Activated T-cell treated with anti-CD3 and anti-CD28 coated beads for 48 hours (primary cell): ENCODE results near the gene BASP1.
"Not testable (repeated sequence)": the region's sequence is repeated elsewhere in the genome, so short reads cannot be mapped to it uniquely, and the experiment has no call there.

Experiments
- DNase-seq: peaks from one replicate; pipeline ENCODE4 v3.0.0-alpha.2; 2020; ENCODE audit warnings: low read depth

BASP1 gene

DNA sequence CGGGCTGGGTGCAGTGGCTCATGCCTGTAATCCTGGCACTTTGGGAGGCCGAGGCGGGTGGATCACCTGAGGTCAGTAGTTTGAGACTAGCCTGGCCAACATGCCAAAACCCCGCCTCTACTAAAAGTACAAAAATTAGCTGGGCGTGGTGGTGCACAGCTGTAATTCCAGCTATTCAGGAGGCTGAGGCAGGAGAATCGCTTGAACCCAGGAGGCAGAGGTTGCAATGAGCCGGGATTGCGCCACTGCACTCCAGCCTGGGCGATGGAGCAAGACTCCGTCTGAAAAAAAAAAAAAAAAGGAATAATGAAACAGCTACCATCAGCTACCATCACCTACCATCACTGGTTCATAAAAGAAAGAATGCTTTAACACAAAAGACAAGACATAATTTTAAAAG lies 25.9 kb upstream of the BASP1 start:
- not testable (repeated sequence) for DNase-seq

DNA sequence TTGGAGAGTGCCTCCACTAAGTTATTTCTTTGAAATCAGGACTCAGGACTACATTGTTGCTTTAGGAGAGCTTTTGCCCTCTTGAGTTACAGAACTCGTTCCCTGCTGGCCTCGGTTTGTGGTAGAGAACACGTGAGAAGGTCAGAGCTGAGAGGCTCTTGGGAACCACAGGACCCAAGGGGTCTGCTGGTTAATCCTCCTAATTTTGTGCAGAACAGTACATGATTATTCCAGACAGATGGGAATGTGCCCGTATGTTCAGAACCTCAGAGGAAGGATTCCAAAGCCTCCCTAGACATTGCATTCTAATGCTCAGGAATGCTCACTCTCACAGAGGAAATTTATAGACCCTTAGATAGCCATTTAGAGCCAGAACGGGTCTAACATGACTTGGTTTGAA lies 25.2 kb upstream of the BASP1 start:
- no peak for DNase-seq

DNA sequence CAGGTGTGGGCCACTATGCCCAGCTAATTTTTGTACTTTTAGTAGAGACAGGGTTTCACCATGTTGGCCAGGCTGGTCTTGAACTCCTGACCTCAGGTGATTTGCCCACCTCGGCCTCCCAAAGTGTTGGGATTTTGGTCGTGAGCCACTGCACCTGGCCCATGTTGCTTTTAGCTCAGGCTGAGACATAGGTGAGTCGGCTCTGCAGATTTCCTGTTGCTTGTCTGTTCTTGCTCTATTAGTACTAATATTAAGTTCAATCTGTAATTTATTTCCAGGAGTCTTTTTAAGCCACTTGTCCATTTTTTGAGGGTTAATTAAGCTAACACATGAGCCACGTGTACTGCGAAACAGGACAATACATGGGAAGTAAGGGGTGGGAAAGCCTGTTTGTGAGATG lies 21.4 kb upstream of the BASP1 start:
- no peak for DNase-seq

DNA sequence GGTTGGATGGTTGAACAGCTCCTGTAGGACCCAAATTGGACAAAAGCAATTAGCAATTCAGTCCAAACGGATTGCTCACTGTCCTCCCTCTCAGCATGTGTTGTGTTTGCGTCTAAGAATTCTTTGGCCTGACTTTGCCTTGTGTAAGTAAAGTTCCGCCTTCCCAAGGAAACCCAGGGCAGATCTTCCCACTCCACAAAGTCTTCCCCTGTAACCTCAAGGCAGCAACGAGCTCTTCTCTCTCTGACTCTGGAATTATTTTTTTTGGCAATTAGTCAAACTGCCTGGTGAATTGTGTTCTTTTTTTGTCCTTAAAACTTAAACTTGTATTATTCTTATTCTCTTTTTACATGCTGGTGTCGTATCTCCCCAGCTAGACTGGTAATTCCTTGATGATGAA lies 20.7 kb upstream of the BASP1 start:
- DNase-seq: no peak

DNA sequence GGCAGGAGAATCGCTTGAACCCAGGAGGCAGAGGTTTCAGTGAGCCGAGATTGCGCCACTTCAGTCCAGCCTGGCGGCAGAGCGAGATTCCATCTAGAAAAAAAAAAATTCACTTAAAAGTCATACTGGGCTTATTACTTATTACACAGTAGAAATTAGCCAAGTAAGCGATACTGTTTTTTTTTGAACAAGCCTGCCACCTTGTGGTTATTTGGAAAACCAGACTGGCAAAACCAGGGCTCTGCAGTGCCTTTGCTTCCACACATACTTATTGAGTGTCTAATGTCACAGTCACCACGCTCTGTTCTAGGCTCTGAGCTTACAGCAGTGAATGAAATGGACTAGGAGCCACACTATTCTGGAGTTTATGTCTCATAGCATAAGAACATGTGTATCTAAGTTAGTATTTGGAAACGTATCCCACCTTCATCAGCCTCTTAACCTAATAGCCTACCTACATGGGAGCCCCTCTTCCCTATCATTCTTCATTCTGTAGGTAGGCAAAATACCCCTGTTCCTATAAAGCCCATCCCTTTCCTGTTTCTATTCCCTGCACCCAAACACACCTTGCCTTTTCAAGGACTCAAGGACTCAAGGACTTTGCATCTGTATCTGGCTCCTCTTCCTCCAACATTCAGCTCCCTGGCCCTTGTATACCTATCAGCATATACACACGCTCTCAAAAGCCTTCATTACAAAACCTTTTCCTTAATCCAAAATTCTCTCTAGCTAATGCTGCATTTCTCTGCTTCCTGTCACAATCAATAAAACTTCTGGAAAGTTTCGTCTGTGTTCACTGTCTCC lies 13.9 kb upstream of the BASP1 start:
- DNase-seq: no peak

DNA sequence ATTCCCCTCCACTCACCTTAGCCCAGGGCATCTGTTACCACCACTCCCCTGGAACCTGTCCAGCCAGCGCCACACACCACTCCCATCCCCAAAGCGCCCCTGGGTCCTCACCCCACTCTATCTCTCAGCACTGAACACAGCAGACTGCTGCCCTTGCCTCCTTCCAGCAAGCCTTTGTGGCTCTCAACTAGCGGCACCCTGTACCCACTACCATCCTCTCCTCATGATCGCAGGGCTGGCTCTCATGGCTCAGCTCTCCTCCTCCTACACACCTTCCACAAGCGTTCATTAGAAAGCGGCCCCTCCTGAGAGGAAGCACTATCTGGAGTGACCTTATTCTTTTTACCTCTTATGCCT lies 13.3 kb upstream of the BASP1 start:
- no peak for DNase-seq

DNA sequence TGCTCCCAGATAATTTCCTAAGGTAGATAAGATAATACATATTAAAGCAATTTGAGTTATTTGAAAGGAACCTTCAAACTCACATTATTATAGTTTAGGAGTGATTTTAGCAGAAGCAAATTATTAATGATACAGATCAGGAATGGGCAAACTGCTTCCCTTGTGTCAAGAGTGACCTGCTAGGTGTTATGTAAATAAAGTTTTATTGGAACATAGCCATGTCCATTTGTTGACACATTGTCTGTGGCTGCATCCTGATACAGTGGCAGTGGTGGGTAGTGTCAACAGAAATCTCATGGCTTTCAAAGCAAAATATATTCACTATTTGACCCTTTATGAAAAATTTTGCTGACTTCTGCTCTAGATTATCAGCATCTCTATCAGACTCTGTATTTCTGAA lies 11.4 kb upstream of the BASP1 start:
- no peak for DNase-seq

DNA sequence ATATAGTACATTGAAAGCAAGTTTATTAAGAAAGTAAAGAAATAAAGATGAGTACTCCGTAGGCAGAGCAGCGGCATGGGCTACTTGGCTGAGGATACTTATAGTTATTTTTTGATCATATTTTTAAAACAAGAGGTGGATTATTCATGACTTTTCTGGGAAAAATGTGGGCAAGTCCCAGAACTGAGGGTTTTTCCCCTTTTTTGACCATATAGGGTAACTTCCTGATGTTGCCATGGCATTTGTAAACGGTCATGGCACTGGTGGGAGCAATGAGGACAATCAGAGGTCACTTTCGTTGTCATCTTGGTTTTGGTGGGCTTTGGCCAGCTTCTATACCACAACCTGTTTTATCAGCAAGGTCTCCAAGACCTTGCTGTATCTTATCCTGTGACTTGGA lies 5.2 kb upstream of the BASP1 start:
- DNase-seq: no peak

DNA sequence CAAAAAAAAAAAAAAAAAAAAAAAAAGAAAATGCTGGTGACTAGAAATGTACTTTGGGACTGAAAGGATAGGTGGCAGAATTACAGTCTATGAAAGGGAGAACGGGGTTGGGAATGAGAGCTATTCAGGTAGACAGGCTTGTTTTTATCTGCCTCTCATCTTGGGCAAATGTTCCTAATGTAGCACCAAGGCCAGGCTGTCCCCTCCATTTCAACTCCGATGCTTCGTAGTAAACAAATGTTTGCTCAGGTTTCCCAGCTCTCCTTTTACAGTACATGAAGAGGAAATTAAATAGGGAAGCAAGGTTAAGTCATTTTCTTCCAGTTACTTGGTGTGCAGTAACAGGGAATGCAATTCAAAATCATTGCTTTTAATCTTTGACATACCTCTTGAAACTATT lies 4.4 kb upstream of the BASP1 start:
- DNase-seq: no peak

DNA sequence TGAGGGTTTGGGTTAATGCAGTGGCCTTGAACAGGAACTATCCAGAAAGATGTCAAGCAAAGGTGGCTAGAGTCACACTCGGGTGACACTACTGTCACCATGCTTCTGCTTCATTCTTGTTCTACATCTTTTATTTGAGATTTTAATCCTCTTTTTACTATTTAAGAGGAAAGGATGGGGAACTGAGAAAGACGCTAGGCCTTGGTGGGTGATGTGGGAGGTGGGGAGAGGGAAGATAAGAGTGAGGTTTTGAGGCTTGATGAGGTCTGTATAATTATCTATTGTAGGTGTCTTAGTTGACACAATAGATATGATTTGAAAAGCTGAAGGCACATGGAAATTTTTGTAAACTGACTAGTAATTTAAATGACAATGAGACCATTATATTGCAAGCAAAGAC lies 3.5 kb upstream of the BASP1 start:
- no peak for DNase-seq

DNA sequence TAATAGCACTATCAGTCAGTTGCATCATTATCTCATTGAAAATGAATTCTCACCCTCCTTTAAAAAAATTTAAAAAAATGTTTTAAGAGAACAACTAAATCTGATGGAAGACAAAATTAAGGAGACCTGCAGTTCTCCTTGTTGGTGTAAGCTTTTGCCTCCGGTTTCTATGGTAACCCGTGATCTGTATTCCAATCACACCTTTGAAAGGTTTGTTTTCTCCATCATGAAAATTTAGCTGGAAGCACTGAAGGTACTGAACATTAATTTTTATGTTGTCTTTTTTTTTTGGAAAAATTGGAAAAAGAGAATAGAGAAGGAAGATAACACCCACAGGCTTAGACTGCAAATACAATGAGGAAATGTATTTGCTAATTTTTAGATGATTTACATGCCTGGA lies 2.5 kb upstream of the BASP1 start:
- DNase-seq: no peak

DNA sequence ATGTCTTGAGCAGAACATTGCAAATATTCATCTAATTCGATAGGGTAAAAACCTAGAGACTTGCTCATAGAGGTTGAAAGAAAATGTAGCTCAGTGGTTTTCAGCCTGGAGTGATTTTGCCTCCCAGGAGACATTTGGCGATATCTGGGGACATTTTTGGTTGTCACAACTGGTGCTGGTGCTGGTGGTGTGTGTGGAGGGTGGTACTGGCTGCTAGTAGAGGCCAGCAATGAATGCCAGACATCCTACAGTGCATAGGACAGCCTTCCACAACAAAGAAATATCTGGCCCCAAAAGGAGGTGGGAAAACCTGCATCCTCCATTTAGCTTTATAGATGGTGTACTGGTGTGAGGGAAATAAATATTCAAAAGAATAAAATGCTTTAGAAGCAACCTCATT lies 2.1 kb upstream of the BASP1 start:
- no peak for DNase-seq

DNA sequence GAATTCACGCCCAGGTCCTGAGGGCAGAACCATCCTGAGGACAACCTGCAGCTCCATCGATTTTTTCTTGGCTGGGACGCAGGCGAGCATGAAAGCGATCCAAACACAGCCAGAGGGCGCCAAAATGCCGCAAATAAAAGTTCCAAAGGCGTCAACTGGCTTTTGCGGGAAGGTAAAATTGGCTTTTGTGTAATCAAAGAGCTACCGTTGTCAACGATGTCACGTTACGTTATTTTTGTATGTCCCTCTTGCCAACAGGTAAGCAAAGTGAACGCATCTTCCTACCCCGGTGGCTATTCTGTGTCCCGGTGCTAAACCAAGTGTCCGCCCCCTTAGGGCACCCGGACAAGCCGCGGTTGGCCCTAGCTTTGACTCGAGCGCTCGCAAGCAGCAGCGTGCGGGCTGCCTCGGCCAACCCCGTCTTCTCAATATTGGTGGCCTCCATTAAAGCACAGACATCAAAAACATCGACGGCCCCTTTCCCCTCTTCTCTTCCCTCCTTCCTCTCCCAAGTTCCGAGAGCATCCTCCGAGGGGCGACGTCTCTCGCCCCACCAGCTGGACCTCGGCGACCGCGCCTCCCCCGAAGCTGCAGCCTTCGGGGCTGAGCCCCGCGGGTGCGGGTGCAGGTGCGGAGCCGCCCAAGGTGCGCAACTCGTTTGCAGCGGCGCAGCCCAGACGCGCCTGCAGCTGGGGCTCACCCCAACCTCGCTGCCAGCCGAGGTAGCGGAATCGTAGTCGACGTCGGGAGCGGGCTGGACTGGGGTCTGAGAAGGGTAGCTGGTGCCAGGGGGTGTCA lies 1.1 kb upstream of the BASP1 start:
- DNase-seq: peak; percentile 45

DNA sequence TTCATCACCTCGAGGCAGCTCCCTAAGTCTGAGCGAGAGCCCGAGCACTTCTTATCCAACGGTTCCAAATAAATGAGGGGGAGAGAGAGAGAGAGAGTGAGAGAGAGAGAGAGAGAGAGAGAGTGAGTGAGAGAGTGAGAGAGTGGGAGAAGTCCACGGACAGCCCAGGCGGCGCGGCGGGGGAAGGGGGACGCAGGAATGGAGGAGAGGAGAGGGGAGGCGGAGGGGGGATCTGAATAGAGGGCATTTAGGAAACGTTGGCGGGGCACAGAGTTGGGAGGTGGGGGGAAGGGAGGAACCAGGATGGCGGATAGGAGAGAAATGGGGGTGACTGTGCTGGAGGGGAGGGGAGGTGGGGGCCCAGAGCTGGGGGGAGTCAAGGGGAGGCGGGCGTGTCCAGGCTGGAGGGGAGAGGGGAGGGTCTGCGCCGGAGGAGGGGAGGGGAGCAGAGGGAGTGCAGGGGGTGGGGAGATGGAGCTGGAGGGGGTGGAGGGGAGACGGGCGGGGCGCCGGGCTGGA lies 398 bp upstream of the BASP1 start:
- no peak for DNase-seq

DNA sequence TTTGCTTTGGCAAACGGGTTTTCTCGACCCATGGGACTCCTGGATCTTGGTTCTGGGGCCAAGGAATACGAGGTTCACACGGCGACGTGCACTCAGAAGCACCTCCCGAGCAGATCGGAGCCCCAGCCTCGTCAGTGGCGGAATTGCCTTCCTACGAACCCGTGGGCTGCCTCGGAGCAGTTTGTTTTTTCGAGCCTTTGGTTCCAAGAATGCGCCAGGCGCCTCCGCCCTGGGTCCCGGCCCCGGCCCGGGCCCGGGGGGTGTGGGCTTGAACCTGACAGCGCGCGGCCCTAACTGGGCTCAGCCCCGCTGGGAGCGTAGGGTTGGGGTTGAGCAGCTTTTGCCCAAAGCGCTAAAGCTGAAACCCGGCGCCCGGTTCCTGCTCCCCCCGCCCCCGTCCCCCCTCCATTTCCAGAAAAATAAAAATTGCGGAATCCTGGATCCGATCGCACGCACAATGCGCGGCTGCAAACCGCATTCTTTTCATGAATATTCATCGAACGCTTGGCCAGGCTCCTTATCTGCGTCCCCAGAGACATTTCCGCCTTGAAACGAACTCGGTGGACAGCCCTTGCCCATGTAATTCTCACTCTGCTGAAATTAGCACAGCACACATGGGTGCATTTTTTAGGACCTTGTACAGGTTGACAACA lies 1.0 kb downstream of the BASP1 start:
- no peak for DNase-seq

DNA sequence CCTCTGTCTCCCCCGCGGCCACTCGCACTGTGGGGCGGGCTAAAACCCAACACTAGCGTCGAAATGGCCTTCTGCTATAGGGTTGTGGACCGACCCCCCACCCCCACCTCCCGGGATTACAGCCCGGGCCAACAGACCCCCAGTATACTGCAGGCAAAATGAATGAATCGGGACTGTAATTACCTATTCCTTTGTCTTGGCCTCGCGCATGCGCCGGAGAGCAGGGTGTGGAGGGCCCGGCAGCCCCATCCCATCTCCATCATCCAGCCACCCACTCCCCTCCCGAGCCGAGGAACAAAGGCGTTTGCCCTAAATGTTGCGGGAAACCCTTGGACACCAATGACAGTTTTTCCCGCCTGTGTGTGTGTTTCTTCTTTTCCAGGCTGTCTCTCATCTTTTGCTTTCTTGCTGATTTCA lies 1.6 kb downstream of the BASP1 start:
- DNase-seq: no peak

DNA sequence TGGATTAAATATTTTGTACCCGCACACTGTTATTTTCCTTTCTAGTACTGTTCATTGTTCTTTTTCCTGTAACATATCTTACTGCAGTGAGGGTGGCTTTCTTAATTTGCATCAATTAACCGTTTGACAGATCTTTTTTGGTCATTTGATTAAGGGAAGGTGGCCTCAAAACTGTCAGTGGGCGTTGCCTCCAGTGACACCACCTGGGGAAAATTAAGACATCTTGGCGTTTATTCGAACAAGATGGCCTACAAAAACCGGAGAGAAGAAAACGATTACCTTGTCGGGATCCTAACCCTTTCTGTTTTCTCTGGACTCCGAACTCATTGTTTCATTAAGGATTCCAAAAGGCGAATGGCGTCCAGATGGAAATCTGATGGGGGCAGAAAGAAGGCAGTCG lies 2.0 kb downstream of the BASP1 start:
- no peak for DNase-seq

DNA sequence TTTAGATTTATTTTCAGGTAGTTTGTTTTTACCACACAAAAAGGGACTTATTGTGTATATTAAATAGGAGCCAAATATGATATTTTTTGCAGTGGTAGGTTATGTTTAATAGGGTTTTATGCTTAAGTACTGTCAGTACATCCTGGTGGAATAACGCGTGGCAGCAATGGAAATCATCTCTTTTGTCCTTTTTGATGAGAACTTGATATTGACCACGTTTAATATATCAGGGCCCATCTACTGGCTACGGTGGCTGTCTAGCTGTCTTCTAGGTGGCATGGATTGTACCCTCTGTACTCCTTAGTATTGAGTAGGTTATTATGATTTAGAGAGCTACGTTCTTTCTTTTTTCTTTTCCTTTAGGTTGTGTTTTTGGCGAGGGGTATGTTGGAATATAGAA lies 2.6 kb downstream of the BASP1 start:
- DNase-seq: no peak

DNA sequence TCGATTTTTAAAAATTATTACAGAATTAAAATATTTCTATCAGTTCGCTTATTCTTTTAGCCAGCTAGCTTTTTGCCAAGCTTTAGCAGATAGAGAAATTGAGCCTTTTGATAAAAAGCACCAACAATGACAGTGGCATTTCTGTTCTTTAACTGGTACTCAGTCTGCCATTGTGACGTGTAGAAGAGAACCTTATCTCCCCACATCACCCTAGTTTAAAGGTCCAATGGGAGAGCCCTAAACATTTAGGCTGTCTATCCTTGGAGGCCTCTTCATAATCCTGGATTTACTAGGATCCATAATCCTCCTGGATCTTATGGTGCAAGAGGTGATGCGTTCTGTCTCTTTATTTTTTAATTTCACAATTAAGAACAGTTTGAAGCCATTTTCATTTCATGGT lies 3.0 kb downstream of the BASP1 start:
- no peak for DNase-seq

DNA sequence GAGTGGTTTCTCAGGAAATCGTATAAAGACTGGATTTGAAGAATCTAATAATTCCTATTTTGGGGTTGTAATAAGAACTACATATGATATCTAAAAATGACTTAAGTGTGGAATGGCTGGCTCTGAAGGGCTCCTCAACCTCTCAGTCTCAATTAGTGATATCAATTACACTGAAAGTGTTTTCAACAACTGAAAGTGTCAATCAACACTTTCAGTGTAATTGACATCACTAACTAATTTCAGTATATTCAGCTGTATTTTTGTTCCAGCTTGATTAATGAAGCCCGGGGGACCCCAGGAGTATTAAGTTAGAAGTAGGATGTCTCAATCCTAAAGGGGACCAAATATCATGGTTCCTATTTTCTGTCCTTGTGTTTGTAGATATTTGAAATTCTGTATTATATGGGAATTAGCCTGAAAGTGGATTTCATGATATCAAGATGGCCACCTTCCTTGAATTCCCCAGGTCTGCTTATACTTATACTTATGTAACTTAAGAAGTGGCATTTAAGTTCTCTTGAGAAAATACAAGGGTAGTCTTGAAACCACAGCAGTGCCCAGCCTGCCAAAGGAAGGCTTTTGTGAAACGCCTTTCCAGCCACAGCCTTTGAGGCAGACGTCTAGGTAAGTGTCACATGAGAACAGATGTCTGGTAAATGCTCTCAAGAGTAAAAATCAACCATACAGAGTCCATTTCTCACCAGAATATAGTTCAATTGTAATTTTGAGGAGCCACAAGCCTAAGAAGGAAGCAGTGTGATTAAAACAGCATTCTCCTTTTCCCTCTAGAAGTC lies 4.6 kb downstream of the BASP1 start:
- no peak for DNase-seq

DNA sequence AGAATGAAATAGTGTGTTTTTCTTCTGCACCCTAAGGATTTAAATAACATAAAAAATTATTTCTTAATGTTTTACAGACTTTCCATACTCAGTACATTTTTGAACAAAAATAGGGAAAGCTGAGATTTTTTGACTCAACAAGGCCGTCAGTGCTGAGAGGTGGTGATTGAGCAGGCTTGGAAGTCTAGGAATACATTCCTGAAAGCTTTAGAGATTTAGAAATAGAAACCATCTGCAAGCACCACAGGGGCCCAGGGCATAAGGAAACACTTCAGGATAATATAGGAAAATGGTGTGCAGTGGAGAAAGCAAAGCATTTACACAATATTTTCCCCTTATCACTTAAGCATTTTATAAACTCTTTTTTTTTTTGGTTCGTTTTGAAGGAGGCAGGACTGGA lies 5.2 kb downstream of the BASP1 start:
- DNase-seq: no peak
